Activated CD8-positive, alpha-beta memory T cell treated with anti-CD3 and anti-CD28 coated beads, Interleukin-2, amount 50 U/mL, for 4 hours (primary cell): ENCODE results near the gene CAMKK1.
A peak's percentile ranks its signal among the peaks of the same experiment; 100 is the strongest.

Source experiments
- DNase-seq: peaks from one replicate; pipeline ENCODE4 v3.0.0-alpha.2; 2020

The CAMKK1 gene

GRCh38 chr17:3917391-3917931 lies 24.6 kb upstream of the CAMKK1 start:
- no peak for DNase-seq

- DNase-seq: no peak
Observed at GRCh38 chr17:3916825-3917224, 24.0 kb upstream of the CAMKK1 start.

- no peak for DNase-seq
Observed at GRCh38 chr17:3915995-3916696, 23.3 kb upstream of the CAMKK1 start, which contains the start of gene P2RX1. P2RX1 (minus strand) TSS chr17:3916465; CDS start chr17:3916225, 240 bp downstream.

GRCh38 chr17:3915581-3915994 lies 22.7 kb upstream of the CAMKK1 start:
- no peak for DNase-seq

GRCh38 chr17:3914312-3914670 lies 21.4 kb upstream of the CAMKK1 start:
- no peak for DNase-seq

GRCh38 chr17:3913531-3914311 lies 20.9 kb upstream of the CAMKK1 start:
- peak; percentile 80 for DNase-seq

- no peak for DNase-seq
Observed at GRCh38 chr17:3912827-3913226, 20.0 kb upstream of the CAMKK1 start.

GRCh38 chr17:3911271-3912053 lies 18.6 kb upstream of the CAMKK1 start:
- peak; percentile 62 for DNase-seq

- no peak for DNase-seq
Observed at GRCh38 chr17:3910420-3911270, 17.8 kb upstream of the CAMKK1 start.

GRCh38 chr17:3909257-3909656 lies 16.4 kb upstream of the CAMKK1 start:
- DNase-seq: no peak

GRCh38 chr17:3907483-3908216 lies 14.8 kb upstream of the CAMKK1 start:
- DNase-seq: no peak

- no peak for DNase-seq
Observed at GRCh38 chr17:3906881-3907280, 14.0 kb upstream of the CAMKK1 start.

GRCh38 chr17:3905017-3905520 lies 12.2 kb upstream of the CAMKK1 start:
- DNase-seq: no peak

GRCh38 chr17:3904501-3904900 lies 11.6 kb upstream of the CAMKK1 start:
- DNase-seq: no peak

GRCh38 chr17:3903881-3904290 lies 11.0 kb upstream of the CAMKK1 start:
- no peak for DNase-seq

GRCh38 chr17:3903051-3903825 lies 10.4 kb upstream of the CAMKK1 start:
- DNase-seq: no peak

- no peak for DNase-seq
Observed at GRCh38 chr17:3900646-3901045, 7.8 kb upstream of the CAMKK1 start.

GRCh38 chr17:3897731-3898130 lies 4.9 kb upstream of the CAMKK1 start:
- no peak for DNase-seq

GRCh38 chr17:3896968-3897235 lies 4.0 kb upstream of the CAMKK1 start:
- no peak for DNase-seq

GRCh38 chr17:3896108-3896967 lies 3.5 kb upstream of the CAMKK1 start:
- no peak for DNase-seq
